Heart left ventricle (tissue), 13 donors: Measurements from ENCODE around the gene ZNF280D.

Experiments
- POLR2A ChIP-seq, 2 donors: fragments of 450-650 bp; IDR thresholded peaks; one replicate each; pipeline ENCODE4 v1.6.1; 2017; ENCODE audit warnings: antibody characterized with exemption in 2 of 2, mild to moderate bottlenecking in 2 of 2, moderate library complexity in 2 of 2
- TF ChIP-seq, protein P1 (sequence below), 12 donors: fragments of 200-600 bp; sonication (generic) in 4 of 12; IDR thresholded peaks; one replicate each; pipeline versions ENCODE4 v1.5.0 to v1.8.0; 2018 to 2022; ENCODE audit warnings: antibody characterized with exemption in 12 of 12, mild to moderate bottlenecking in 5 of 12
- donor health status: ischemic (EF 13 %, LVEDD 7.1; RV severe dilation, severe dysfunction).
- donor health status: DM: no; HTN: yes; CAD: no.
- donor health status: DM: no; HTN: no; CAD: no.
- donor health status: ischemic (EF 25% LVEDD 6.9; RV normal size, moderate dysfunction).
- donor health status: ischemic (EF 25% LVEDD 5.7; RV mildly dilated, moderate dysfunction).
- donor health status: ischemic (EF 35%, LVEDD 5.7; RV mildly dilated, moderate dysfunction).
- donor health status: nonischemic (EF 11% LVEDD 7.7; RV severe dilation, severe dysfunction).
- donor health status: DM: yes; HTN: yes; CAD: no.
- donor health status: PGD.
- donor health status: ischemic (EF 29% LVEDD 5.4; RV normal size, mild dysfunction).
- donor health status: nonischemic (EF 23%, LVEDD 6.1; RV moderate dilation, normal function).

DNA sequence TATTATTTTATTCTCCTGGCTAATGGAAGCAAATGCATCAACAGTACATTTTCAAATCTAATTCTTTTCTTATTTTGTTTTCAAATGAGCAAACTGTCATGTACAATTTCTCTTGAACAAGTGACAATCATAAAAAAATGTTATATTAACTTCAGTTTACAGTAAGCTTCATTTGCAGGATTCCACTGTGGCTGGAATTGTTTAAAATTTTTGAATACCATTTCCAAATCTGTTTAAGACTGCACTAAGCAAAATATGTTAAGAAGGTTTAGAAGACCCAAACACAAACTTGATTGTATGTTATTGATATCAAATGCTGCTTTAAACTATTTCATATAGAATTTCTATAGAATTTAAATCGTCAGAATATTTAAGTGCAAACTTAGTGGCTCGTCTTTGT lies 92.8 kb downstream of the ZNF280D start:
- TF ChIP-seq POLR2A (IDR thresholded peaks at IDR 0.05) = no peak
- TF ChIP-seq, protein P1, sequence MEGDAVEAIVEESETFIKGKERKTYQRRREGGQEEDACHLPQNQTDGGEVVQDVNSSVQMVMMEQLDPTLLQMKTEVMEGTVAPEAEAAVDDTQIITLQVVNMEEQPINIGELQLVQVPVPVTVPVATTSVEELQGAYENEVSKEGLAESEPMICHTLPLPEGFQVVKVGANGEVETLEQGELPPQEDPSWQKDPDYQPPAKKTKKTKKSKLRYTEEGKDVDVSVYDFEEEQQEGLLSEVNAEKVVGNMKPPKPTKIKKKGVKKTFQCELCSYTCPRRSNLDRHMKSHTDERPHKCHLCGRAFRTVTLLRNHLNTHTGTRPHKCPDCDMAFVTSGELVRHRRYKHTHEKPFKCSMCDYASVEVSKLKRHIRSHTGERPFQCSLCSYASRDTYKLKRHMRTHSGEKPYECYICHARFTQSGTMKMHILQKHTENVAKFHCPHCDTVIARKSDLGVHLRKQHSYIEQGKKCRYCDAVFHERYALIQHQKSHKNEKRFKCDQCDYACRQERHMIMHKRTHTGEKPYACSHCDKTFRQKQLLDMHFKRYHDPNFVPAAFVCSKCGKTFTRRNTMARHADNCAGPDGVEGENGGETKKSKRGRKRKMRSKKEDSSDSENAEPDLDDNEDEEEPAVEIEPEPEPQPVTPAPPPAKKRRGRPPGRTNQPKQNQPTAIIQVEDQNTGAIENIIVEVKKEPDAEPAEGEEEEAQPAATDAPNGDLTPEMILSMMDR (IDR thresholded peaks at IDR 0.05) = no peak
